PC-3 (cell line): ENCODE data around the gene PPP3R1. TPM values are rescaled to one million over a fixed set of nuclear protein-coding genes. Genes with fewer than 3 reads are reported as not detected.
A peak's percentile ranks its signal among the peaks of the same experiment; 100 is the strongest.

Experiments used
- ATAC-seq: fragments of 200-7000 bp; cut with Tn5 transposase; 2 replicates; pipeline ENCODE4 v1.9.1; 2020; ENCODE audit warnings: mild to moderate bottlenecking, moderate library complexity
- BruUV-seq: library from RNA; stranded (reverse); fragments of 400-500 nt; replicated peaks from 2 replicates; lab custom pipeline; 2021; lab: Mats Ljungman, UMichigan
- CTCF ChIA-PET: fragments of 300-600 bp; sonication (Branson Sonifier 250); formaldehyde crosslinking; loops from one replicate; lab custom pipeline; 2022; ENCODE audit warnings: antibody characterized with exemption; lab: Charles Lee
- POLR2A ChIA-PET: fragments of 300-600 bp; sonication (Branson Sonifier 250); formaldehyde crosslinking; loops from one replicate; lab custom pipeline; 2022; ENCODE audit warnings: antibody characterized with exemption; ENCODE audit not compliant: unreplicated experiment; lab: Charles Lee
- DNase-seq: peaks from one replicate; pipeline ENCODE4 v3.0.0-alpha.2; 2015
- H2AFZ ChIP-seq: fragments of 300-600 bp; sonication (generic); 2 replicates; pipeline ENCODE4 v1.6.0; 2016; ENCODE audit warnings: antibody characterized with exemption, low read length
- H3F3A ChIP-seq: fragments of 300-600 bp; sonication (generic); one replicate; pipeline ENCODE4 v1.6.0; 2017; ENCODE audit warnings: antibody characterized with exemption, low read length, control low read depth, mild to moderate bottlenecking; ENCODE audit not compliant: unreplicated experiment
- H3K27ac ChIP-seq: fragments of 300-600 bp; sonication (generic); 2 replicates; pipeline ENCODE4 v1.5.1; 2016; ENCODE audit warnings: mild to moderate bottlenecking, low read length
- H3K27me3 ChIP-seq: fragments of 300-600 bp; sonication (generic); 2 replicates; pipeline ENCODE4 v1.6.1; 2016; ENCODE audit warnings: low read length, mixed read lengths
- H3K36me3 ChIP-seq: fragments of 300-600 bp; sonication (generic); 2 replicates; pipeline ENCODE4 v1.6.1; 2016; ENCODE audit warnings: low read depth, mixed run types, low read length, mixed read lengths
- H3K4me1 ChIP-seq: fragments of 300-600 bp; sonication (generic); 2 replicates; pipeline ENCODE4 v1.5.1; 2016; ENCODE audit warnings: low read length; ENCODE audit not compliant: insufficient read depth
- H3K4me2 ChIP-seq: fragments of 300-600 bp; sonication (generic); 2 replicates; pipeline ENCODE4 v1.6.0; 2016; ENCODE audit warnings: low read length
- H3K4me3 ChIP-seq: fragments of 300-600 bp; sonication (generic); 2 replicates; pipeline ENCODE4 v1.5.1; 2016; ENCODE audit warnings: mild to moderate bottlenecking, low read length, mixed read lengths
- H3K79me2 ChIP-seq: fragments of 300-600 bp; sonication (generic); 2 replicates; pipeline ENCODE4 v1.6.1; 2017; ENCODE audit warnings: low read length, mixed read lengths
- H3K9ac ChIP-seq: fragments of 300-600 bp; sonication (generic); 2 replicates; pipeline ENCODE4 v1.6.0; 2016; ENCODE audit warnings: mild to moderate bottlenecking, low read length
- H3K9me2 ChIP-seq: fragments of 300-600 bp; sonication (generic); replicated peaks from 2 replicates; pipeline ENCODE4 v1.6.1; 2016; ENCODE audit warnings: mixed run types, low read length, mixed read lengths
- H3K9me3 ChIP-seq: fragments of 300-600 bp; sonication (generic); 2 replicates; pipeline ENCODE4 v1.6.1; 2016; ENCODE audit warnings: low read length, mixed read lengths
- H4K20me1 ChIP-seq: fragments of 300-600 bp; sonication (generic); 2 replicates; pipeline ENCODE4 v1.6.1; 2016; ENCODE audit warnings: low read length, mixed read lengths
- CTCF ChIP-seq: fragments of 300-600 bp; sonication (generic); conservative IDR thresholded peaks from 2 replicates; pipeline ENCODE4 v1.5.1; 2017; ENCODE audit warnings: antibody characterized with exemption, low read depth, mild to moderate bottlenecking, low read length
- EZH2 ChIP-seq: fragments of 300-600 bp; sonication (generic); IDR thresholded peaks from one replicate; pipeline ENCODE4 v1.6.1; 2017; ENCODE audit warnings: antibody characterized with exemption, mild to moderate bottlenecking, low read length; ENCODE audit not compliant: unreplicated experiment
- EZH2phosphoT487 ChIP-seq: fragments of 300-600 bp; sonication (generic); IDR thresholded peaks from 2 replicates; pipeline ENCODE4 v1.6.1; 2018; ENCODE audit warnings: mild to moderate bottlenecking, antibody characterized with exemption, low read length, borderline replicate concordance
- intact Hi-C: fragments of 100-400 bp; cut with micrococcal nuclease; formaldehyde crosslinking; loops from 2 replicates; pipeline ENCODE4 v1.9.0; 2023
- total RNA-seq: library from RNA; depleted of rRNA; stranded (reverse); fragments of >200 nt; gene quantifications from 2 replicates; pipeline ENCODE4 v1.2.3, GENCODE V29; 2014

The PPP3R1 gene
- total RNA-seq, 1 experiment from 2014 or later: 13.7 TPM

GRCh38 chr2:68278169-68278568 lies 25.8 kb upstream of the PPP3R1 start:
- intact Hi-C loops: no loop called here
- BruUV-seq: no TSS peak
- Histone ChIP-seq H3K4me1 (peaks cover 24% of the 10 kb centered on the region), H2AFZ (no peak overlapping the region), H3F3A (no peaks in the 10 kb centered on the region), H3K36me3 (no peaks in the 10 kb centered on the region), H3K9me3 (no peaks in the 10 kb centered on the region), H3K9me2 (no peaks in the 10 kb centered on the region), H3K4me3 (no peak overlapping the region), H3K27me3 (no peaks in the 10 kb centered on the region), H3K9ac (no peak overlapping the region), H3K27ac (0 out of 2 replicates have a peak overlapping the region, but pooled peaks have one; percentile 3), H3K79me2 (no peaks in the 10 kb centered on the region), H3K4me2 (peak overlapping the region; percentile 42), H4K20me1 (no peaks in the 10 kb centered on the region)
- TF ChIP-seq EZH2 (no peak), CTCF (no peak), EZH2phosphoT487 (no peak)
- peak; percentile 62 for DNase-seq
- peak; percentile 78 for ATAC-seq
- CTCF ChIA-PET: interaction anchor here (1.0 kb wide), 1 partner anchor 80 kb away, joined by 3 read pairs; no protein-coding TSS in a partner anchor
- POLR2A ChIA-PET: no interaction called here

GRCh38 chr2:68274022-68274421 lies 21.7 kb upstream of the PPP3R1 start:
- no peak overlapping the region for H3K27ac ChIP-seq
- no peak overlapping the region for H3K4me2 ChIP-seq
- peaks cover 13% of the 10 kb centered on the region for H3K4me1 ChIP-seq
- H4K20me1 ChIP-seq: no peaks in the 10 kb centered on the region
- H3K79me2 ChIP-seq: no peaks in the 10 kb centered on the region
- ChIA-PET POLR2A (interaction anchor here (0.5 kb wide), 1 partner anchor 22 kb away, joined by 3 read pairs; the partner anchor contains the start of gene PPP3R1), CTCF (no interaction called here)
- H3K9ac ChIP-seq: no peak overlapping the region
- no peak for DNase-seq
- H3K9me2 ChIP-seq: no peaks in the 10 kb centered on the region
- no TSS peak for BruUV-seq
- no peaks in the 10 kb centered on the region for H3K9me3 ChIP-seq
- no peaks in the 10 kb centered on the region for H3K36me3 ChIP-seq
- H3F3A ChIP-seq: no peaks in the 10 kb centered on the region
- no peaks in the 10 kb centered on the region for H3K27me3 ChIP-seq
- TF ChIP-seq EZH2 (no peak), CTCF (no peak), EZH2phosphoT487 (no peak)
- intact Hi-C loops: no loop called here
- H2AFZ ChIP-seq: no peak overlapping the region
- no peak for ATAC-seq
- H3K4me3 ChIP-seq: no peak overlapping the region

GRCh38 chr2:68272246-68272994 lies 20.1 kb upstream of the PPP3R1 start:
- no peak overlapping the region for H3K4me3 ChIP-seq
- DNase-seq (no peak), ATAC-seq (no peak)
- no peak overlapping the region for H3K4me2 ChIP-seq
- no peak overlapping the region for H3K27ac ChIP-seq
- TF ChIP-seq EZH2phosphoT487 (no peak), CTCF (no peak), EZH2 (no peak)
- no peaks in the 10 kb centered on the region for H3K9me2 ChIP-seq
- H4K20me1 ChIP-seq: no peaks in the 10 kb centered on the region
- H3K9ac ChIP-seq: no peak overlapping the region
- no TSS peak for BruUV-seq
- intact Hi-C loops: no loop called here
- no peaks in the 10 kb centered on the region for H3K9me3 ChIP-seq
- no peaks in the 10 kb centered on the region for H3K36me3 ChIP-seq
- no peaks in the 10 kb centered on the region for H3K27me3 ChIP-seq
- H3F3A ChIP-seq: no peaks in the 10 kb centered on the region
- H3K4me1 ChIP-seq: no peaks in the 10 kb centered on the region
- POLR2A ChIA-PET: no interaction called here
- H3K79me2 ChIP-seq: no peaks in the 10 kb centered on the region
- no peak overlapping the region for H2AFZ ChIP-seq
- CTCF ChIA-PET: no interaction called here
